Pons (tissue), 1 donor: Measurements from ENCODE around the gene BSPRY.
"Not testable (repeated sequence)": the region's sequence is repeated elsewhere in the genome, so short reads cannot be mapped to it uniquely, and the experiment has no call there.

Experiments
- DNase-seq: peaks from one replicate; pipeline ENCODE4 v3.0.0-alpha.2; 2016; ENCODE audit warnings: low spot score

The BSPRY gene

GRCh38 chr9:113370806-113371325 is 21.5 kb downstream of the BSPRY start:
- no peak for DNase-seq

DNA sequence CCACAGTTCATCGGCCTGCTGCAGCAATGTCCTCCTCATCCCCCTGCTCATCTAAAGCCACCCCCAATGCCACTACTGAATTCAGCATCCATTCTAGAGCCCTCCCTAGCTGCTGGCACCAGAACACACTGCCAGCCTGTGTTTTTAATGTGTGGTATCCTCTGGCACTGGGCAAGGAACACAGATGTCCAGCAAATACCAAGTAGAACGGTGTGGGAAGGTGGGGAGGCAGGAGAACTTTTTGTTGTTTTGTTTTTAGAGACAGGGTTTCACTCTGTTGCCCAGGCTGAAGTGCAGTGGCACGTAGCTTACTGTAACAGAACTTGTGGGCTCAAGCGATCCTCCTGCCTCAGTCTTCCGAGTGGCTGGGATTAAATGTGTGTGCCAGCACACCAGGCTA is 22.7 kb downstream of the BSPRY start:
- no peak for DNase-seq

DNA sequence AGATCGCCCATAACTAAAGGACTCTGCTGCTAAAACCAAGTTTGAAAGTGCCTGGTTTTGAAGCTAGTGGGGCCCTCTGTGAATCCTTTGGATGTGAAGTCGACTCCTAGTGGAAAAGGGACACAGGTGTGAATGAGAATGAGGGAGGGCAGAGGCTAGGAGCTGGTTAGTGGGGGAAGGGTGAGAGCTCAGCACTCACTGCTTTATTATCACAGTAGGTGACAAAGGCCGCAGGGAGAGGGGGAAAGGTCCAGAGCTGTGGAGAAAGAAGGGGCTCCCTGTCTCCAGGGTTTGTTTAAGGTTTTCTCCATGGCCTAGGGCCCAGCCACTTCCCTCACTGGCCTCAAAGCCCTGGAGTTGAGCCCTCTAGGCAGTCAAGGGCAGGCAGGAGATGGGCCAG is 23.9 kb downstream of the BSPRY start:
- DNase-seq = no peak

- DNase-seq = no peak
Observed at GRCh38 chr9:113373676-113374392, 24.5 kb downstream of the BSPRY start.

- DNase-seq = no peak
Observed at GRCh38 chr9:113375057-113376023, 26.0 kb downstream of the BSPRY start.

DNA sequence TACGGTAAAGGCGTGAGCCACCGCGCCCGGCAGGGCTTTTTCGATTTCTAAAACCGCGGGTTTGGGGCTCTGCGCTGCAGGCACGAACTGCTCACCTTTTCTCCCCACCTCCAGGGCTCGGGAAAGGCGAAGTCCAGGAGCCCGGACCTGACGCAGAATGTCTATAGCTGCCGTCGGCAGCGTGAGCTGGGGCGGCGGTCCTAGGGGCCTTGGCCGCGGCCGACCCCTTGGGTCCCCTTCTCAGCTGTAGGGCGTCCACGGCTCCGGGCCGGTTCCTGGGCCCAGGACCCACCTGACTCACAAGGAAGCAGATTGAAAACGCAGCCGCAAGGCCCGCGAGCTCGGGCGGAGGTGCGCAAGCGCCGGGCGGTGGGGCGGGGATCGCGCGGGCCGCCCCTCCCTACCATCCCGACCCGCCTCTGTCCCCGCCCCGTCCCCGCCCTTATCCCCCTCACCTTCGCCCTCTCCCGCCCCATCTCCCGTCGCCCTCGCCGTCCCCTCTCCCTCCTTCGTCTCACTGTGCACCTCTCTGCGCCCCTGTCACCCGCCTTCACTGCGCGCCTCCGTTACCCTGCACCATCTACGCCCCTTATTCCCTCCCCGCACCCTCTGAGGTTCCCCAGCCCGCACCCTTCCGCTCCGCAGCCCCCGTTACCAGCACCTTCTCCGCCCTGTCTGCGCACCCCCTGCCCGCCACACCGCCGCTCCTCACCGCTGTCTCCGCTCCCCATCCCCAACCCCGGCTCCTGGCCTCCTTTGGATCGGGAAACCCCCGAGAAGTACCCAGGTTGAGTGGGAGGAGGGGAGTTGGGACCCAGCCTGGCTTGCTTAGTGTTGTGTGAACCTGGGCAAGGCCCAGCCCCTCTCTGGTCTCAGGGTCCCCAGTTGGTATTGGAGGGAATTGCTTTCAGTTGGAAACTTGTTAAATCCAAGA is 27.6 kb downstream of the BSPRY start, which contains the start of gene HDHD3:
TSS of gene HDHD3 (minus strand) at position 353 of the 934 bp plus-strand sequence. CDS start 2,632 bp downstream, outside the sequence.
- DNase-seq = peak; percentile 47

DNA sequence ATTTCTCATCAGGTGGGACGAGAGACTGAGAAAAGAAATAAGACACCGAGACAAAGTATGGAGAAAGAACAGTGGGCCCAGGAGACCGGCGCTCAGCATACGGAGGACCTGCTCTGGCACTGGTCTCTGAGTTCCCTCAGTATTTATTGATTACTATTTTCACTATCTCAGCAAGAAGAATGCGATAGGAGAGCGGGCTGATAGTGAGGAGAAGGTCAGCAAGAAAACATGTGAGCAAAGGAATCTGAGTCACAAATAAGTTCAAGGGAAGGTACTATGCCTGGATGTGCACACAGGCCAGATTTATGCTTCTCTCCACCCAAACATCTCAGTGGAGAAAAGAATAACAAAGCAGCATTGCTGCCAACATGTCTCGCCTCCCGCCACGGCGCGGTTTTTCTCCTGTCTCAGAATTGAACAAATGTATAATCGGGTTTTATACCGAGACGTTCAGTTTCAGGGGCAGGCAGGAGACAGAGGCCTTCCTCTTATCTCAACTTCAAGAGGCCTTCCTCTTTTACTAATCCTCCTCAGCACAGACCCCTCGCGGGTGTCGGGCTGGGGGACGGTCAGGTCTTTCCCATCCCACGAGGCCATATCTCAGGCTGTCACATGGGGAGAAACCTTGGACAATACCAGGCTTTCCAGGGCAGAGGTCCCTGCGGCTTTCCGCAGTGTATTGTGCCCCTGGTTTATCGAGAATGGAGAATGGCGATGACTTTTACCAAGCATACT is 29.9 kb downstream of the BSPRY start:
- DNase-seq = not testable (repeated sequence)

GRCh38 chr9:113379829-113380210 is 30.5 kb downstream of the BSPRY start:
- not testable (repeated sequence) for DNase-seq

- no peak for DNase-seq
Observed at GRCh38 chr9:113380869-113381378, 31.6 kb downstream of the BSPRY start.

DNA sequence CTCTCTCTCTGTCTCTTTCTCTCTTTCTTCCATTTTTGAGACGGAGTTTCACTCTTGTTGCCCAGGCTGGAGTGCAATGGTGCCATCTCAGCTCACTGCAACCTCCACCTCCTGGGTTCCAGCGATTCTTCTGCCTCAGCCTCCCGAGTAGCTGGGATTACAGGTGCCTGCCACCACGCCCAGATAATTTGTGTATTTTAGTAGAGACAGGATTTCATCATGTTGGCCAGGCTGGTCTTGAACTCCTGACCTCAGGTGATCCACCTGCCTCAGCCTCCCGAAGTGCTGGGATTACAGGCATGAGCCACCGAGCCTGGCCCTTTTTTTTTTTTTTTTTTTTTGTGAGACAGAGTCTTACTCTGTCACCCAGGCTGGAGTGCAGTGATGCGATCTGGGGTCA is 32.1 kb downstream of the BSPRY start:
- not testable (repeated sequence) for DNase-seq

- no peak for DNase-seq
Observed at GRCh38 chr9:113381909-113382411, 32.6 kb downstream of the BSPRY start.

- no peak for DNase-seq
Observed at GRCh38 chr9:113386571-113387393, 37.4 kb downstream of the BSPRY start.

GRCh38 chr9:113387560-113388230 is 38.4 kb downstream of the BSPRY start:
- no peak for DNase-seq

DNA sequence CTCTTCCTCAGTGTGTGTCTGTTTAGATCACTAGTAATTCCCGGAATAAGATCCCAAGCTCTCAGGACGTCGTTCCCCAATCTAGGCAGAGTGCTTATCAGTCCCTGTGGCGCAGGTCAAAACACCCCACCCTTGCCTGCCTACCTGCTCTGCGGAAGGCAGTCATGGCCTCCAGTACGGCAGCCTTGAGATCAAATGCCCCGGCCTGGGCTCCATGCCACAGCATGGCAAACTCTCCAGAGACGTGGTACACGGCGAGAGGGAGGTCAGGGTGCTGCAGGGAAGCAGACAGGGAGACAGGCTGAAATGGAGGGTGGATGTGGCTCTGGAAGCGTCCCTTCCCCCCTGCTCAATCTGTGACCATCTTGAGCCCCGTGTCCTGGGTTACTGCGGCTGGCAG is 39.5 kb downstream of the BSPRY start:
- DNase-seq = no peak

GRCh38 chr9:113389451-113389850 is 40.1 kb downstream of the BSPRY start:
- DNase-seq = no peak

GRCh38 chr9:113390192-113390960 is 41.0 kb downstream of the BSPRY start:
- DNase-seq = no peak

DNA sequence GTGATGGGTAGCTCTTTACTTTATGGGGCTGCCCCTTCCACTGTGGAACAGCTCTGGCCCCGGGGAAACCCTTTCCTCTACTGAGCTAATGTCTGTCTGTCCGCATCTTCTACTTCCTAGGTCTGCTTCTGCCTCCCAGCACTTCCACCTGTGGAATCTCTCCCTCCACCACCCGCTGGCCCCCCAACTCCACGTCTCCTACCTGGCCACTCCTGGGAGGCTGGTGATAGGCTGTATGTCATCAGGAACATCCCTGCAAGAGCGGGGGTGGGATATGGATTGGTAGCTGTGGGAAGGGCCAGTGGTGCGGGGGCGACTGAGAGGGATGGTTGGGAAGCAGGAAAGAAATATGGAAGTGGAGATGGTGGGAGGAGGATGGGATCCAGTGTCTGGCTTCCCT is 42.6 kb downstream of the BSPRY start:
- DNase-seq = no peak

GRCh38 chr9:113393281-113393680 is 43.9 kb downstream of the BSPRY start:
- DNase-seq = peak; percentile 32
